Upper lobe of left lung (tissue), 4 donors: ENCODE data around the gene SORBS1.

Source experiments
- POLR2AphosphoS5 ChIP-seq, 2 donors: sonication (generic); formaldehyde crosslinking; IDR thresholded peaks; one replicate each; pipeline ENCODE4 v1.5.1; 2017; ENCODE audit warnings: antibody characterized with exemption in 2 of 2
- TF ChIP-seq, protein P1 (sequence below), 6 experiments: fragments of 450-650 bp in 4 of 6; fragments of 200-600 bp in 2 of 6; sonication (generic) in 2 of 6; IDR thresholded peaks; one replicate each; pipeline ENCODE4 v1.5.1; 2016 to 2019; ENCODE audit warnings: antibody characterized with exemption in 6 of 6

DNA sequence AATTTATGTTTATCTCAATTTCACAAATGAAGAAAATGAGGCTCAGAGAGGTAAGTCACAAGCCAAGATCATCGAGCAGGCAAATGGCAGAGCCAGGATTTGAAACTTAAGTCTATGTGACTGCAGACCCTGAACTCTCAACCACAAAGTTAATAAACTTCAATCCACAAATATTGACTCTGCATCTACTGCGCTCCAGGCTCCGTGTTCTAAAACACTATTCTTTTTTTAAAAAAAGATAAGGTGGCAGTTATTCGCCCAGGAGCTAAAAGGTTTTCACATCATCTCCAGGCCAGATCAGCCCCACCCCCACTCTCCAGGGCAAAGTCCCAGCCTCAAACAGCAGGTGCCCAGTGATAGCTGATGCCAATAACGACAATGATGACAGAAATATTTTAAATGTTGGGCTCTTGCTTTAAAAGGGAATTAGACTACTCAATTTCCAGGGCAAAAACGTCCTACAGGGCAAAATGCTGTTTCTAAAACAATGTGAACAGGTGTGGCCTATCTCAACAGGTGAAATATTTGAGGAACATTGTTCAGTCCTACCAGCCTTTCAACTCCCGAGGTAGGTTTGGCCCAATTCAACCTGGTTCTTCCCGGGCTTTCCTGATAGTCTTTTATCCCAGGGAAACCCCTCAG, 85.2 kb downstream of the SORBS1 start:
- TF ChIP-seq, protein P1, sequence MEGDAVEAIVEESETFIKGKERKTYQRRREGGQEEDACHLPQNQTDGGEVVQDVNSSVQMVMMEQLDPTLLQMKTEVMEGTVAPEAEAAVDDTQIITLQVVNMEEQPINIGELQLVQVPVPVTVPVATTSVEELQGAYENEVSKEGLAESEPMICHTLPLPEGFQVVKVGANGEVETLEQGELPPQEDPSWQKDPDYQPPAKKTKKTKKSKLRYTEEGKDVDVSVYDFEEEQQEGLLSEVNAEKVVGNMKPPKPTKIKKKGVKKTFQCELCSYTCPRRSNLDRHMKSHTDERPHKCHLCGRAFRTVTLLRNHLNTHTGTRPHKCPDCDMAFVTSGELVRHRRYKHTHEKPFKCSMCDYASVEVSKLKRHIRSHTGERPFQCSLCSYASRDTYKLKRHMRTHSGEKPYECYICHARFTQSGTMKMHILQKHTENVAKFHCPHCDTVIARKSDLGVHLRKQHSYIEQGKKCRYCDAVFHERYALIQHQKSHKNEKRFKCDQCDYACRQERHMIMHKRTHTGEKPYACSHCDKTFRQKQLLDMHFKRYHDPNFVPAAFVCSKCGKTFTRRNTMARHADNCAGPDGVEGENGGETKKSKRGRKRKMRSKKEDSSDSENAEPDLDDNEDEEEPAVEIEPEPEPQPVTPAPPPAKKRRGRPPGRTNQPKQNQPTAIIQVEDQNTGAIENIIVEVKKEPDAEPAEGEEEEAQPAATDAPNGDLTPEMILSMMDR (IDR thresholded peaks at IDR 0.05) = no peak
- no peak for TF ChIP-seq POLR2AphosphoS5 (IDR thresholded peaks at IDR 0.05)
